SK-N-SH treated with all-trans-retinoic acid at 6 μM for 48 hours (cell line): ENCODE data around the gene ZHX3.

Experiments
- ESRRG ChIP-seq: fragments of 250-450 bp; sonication (Bioruptor Pico); IDR thresholded peaks from 2 replicates; pipeline ENCODE4 v1.6.1; 2021; ENCODE audit warnings: mild to moderate bottlenecking
- GLIS3 ChIP-seq: fragments of 250-450 bp; sonication (Bioruptor Pico); IDR thresholded peaks from 2 replicates; pipeline ENCODE4 v1.5.0; 2020; ENCODE audit warnings: mild to moderate bottlenecking, moderate library complexity
- PPARA ChIP-seq: fragments of 250-450 bp; sonication (Bioruptor Pico); IDR thresholded peaks from 2 replicates; pipeline ENCODE4 v1.5.0; 2020; ENCODE audit warnings: mild to moderate bottlenecking, borderline replicate concordance
- RARB ChIP-seq: fragments of 250-450 bp; sonication (Bioruptor Pico); IDR thresholded peaks from 2 replicates; pipeline ENCODE4 v1.8.0; 2021; ENCODE audit warnings: mild to moderate bottlenecking, moderate library complexity
- SNAI2 ChIP-seq: fragments of 250-450 bp; sonication (Bioruptor Pico); IDR thresholded peaks from 2 replicates; pipeline ENCODE4 v1.5.0; 2020; ENCODE audit warnings: mild to moderate bottlenecking, moderate library complexity
- TOX ChIP-seq: fragments of 250-450 bp; sonication (Bioruptor Pico); IDR thresholded peaks from 2 replicates; pipeline ENCODE4 v1.8.0; 2021; ENCODE audit warnings: mild to moderate bottlenecking, moderate library complexity, borderline replicate concordance
- ZFP3 ChIP-seq: fragments of 250-450 bp; sonication (Bioruptor Pico); IDR thresholded peaks from 2 replicates; pipeline ENCODE4 v1.5.0; 2020; ENCODE audit warnings: mild to moderate bottlenecking, moderate library complexity
- ZFP30 ChIP-seq: fragments of 450-650 bp; formaldehyde crosslinking; IDR thresholded peaks from 2 replicates; pipeline ENCODE4 v1.5.0; 2022; ENCODE audit warnings: mild to moderate bottlenecking, moderate library complexity
- ZNF565 ChIP-seq: fragments of 450-650 bp; formaldehyde crosslinking; conservative IDR thresholded peaks from 2 replicates; pipeline ENCODE4 v1.5.0; 2020; ENCODE audit warnings: low read depth, mild to moderate bottlenecking, moderate library complexity
- ZNF70 ChIP-seq: fragments of 450-650 bp; formaldehyde crosslinking; IDR thresholded peaks from 2 replicates; pipeline ENCODE4 v1.5.0; 2020; ENCODE audit warnings: mild to moderate bottlenecking, moderate library complexity
- TF ChIP-seq, protein P1 (sequence below): fragments of 250-450 bp; sonication (Bioruptor Pico); IDR thresholded peaks from 2 replicates; pipeline ENCODE4 v1.8.0; 2020; ENCODE audit warnings: mild to moderate bottlenecking, moderate library complexity, borderline replicate concordance
- TF ChIP-seq, protein P2 (sequence below): fragments of 250-450 bp; sonication (Bioruptor Pico); IDR thresholded peaks from 2 replicates; pipeline ENCODE4 v1.5.1; 2020; ENCODE audit warnings: low read depth, mild to moderate bottlenecking, moderate library complexity
- TF ChIP-seq, protein P3 (sequence below): fragments of 250-450 bp; sonication (Bioruptor Pico); IDR thresholded peaks from 2 replicates; pipeline ENCODE4 v1.8.0; 2021; ENCODE audit warnings: low read depth, mild to moderate bottlenecking, moderate library complexity, borderline replicate concordance

GRCh38 chr20:41170386-41171105 is 147.0 kb downstream of the ZHX3 start:
- TF ChIP-seq, protein P1, sequence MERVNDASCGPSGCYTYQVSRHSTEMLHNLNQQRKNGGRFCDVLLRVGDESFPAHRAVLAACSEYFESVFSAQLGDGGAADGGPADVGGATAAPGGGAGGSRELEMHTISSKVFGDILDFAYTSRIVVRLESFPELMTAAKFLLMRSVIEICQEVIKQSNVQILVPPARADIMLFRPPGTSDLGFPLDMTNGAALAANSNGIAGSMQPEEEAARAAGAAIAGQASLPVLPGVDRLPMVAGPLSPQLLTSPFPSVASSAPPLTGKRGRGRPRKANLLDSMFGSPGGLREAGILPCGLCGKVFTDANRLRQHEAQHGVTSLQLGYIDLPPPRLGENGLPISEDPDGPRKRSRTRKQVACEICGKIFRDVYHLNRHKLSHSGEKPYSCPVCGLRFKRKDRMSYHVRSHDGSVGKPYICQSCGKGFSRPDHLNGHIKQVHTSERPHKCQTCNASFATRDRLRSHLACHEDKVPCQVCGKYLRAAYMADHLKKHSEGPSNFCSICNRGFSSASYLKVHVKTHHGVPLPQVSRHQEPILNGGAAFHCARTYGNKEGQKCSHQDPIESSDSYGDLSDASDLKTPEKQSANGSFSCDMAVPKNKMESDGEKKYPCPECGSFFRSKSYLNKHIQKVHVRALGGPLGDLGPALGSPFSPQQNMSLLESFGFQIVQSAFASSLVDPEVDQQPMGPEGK (CRISPR knock-in tag) = no peak
- TF ChIP-seq ZFP30 (CRISPR knock-in tag) = no peak
- TF ChIP-seq TOX (CRISPR knock-in tag) = no peak
- TF ChIP-seq ZFP3 (CRISPR knock-in tag) = no peak
- no peak for TF ChIP-seq SNAI2 (CRISPR knock-in tag)
- TF ChIP-seq, protein P2, sequence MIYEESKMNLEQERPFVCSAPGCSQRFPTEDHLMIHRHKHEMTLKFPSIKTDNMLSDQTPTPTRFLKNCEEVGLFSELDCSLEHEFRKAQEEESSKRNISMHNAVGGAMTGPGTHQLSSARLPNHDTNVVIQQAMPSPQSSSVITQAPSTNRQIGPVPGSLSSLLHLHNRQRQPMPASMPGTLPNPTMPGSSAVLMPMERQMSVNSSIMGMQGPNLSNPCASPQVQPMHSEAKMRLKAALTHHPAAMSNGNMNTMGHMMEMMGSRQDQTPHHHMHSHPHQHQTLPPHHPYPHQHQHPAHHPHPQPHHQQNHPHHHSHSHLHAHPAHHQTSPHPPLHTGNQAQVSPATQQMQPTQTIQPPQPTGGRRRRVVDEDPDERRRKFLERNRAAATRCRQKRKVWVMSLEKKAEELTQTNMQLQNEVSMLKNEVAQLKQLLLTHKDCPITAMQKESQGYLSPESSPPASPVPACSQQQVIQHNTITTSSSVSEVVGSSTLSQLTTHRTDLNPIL = no peak
- no peak for TF ChIP-seq ZNF565 (CRISPR knock-in tag)
- TF ChIP-seq ESRRG (CRISPR knock-in tag) = no peak
- no peak for TF ChIP-seq ZNF70 (CRISPR knock-in tag)
- no peak for TF ChIP-seq RARB (CRISPR knock-in tag)
- TF ChIP-seq, protein P3, sequence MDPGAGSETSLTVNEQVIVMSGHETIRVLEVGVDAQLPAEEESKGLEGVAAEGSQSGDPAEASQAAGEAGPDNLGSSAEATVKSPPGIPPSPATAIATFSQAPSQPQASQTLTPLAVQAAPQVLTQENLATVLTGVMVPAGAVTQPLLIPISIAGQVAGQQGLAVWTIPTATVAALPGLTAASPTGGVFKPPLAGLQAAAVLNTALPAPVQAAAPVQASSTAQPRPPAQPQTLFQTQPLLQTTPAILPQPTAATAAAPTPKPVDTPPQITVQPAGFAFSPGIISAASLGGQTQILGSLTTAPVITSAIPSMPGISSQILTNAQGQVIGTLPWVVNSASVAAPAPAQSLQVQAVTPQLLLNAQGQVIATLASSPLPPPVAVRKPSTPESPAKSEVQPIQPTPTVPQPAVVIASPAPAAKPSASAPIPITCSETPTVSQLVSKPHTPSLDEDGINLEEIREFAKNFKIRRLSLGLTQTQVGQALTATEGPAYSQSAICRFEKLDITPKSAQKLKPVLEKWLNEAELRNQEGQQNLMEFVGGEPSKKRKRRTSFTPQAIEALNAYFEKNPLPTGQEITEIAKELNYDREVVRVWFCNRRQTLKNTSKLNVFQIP (CRISPR knock-in tag) = no peak
- TF ChIP-seq GLIS3 (CRISPR knock-in tag) = no peak
- TF ChIP-seq PPARA (CRISPR knock-in tag) = no peak
